Keratinocyte (primary cell): ENCODE measurements around the gene RBMX. TPM values are rescaled to one million over a fixed set of nuclear protein-coding genes. Genes with fewer than 3 reads are reported as not detected.
"Not testable (repeated sequence)": the region's sequence is repeated elsewhere in the genome, so short reads cannot be mapped to it uniquely, and the experiment has no call there.

Experiments used
- DNase-seq: peaks from one replicate; pipeline ENCODE4 v3.0.0-alpha.2; 2011; ENCODE audit warnings: low read depth, missing footprints, low spot score
- FAIRE-seq: peaks from 2 replicates; lab custom pipeline; 2011; peaks lifted over from hg19 to GRCh38; lab: Jason Lieb, UNC
- H2AFZ ChIP-seq: 2 replicates; pipeline ENCODE4 v1.6.0; 2012; ENCODE audit warnings: low read length, control low read depth, inconsistent platforms; ENCODE audit not compliant: control insufficient read depth
- H3K27ac ChIP-seq: 2 replicates; pipeline ENCODE4 v1.5.1; 2011; ENCODE audit warnings: low read length; ENCODE audit not compliant: control insufficient read depth, insufficient read depth
- H3K27me3 ChIP-seq: 3 replicates; pipeline ENCODE4 v1.6.0; 2011; ENCODE audit warnings: low read length; ENCODE audit not compliant: control insufficient read depth, insufficient read depth; ENCODE audit errors: extremely low read depth
- H3K36me3 ChIP-seq, 2 experiments: 2 replicates in 1 of 2; 3 replicates in 1 of 2; pipeline ENCODE4 v1.5.1; 2011; ENCODE audit warnings: low read length in 2 of 2, mild to moderate bottlenecking in 1 of 2; ENCODE audit not compliant: control insufficient read depth in 2 of 2, insufficient read depth in 2 of 2; ENCODE audit errors: extremely low read depth in 1 of 2
- H3K4me1 ChIP-seq: 3 replicates; pipeline ENCODE4 v1.5.1; 2011; ENCODE audit warnings: low read length; ENCODE audit not compliant: control insufficient read depth, insufficient read depth; ENCODE audit errors: extremely low read depth
- H3K4me2 ChIP-seq: 3 replicates; pipeline ENCODE4 v1.6.0; 2011; ENCODE audit warnings: low read depth, low read length; ENCODE audit not compliant: control insufficient read depth, insufficient read depth; ENCODE audit errors: extremely low read depth
- H3K4me3 ChIP-seq, 3 experiments: fragments of 200-600 bp in 1 of 3; sonication (generic) in 1 of 3; 2 replicates in 2 of 3; 3 replicates in 1 of 3; pipeline ENCODE4 v1.5.1; 2011 to 2016; ENCODE audit warnings: low read length in 3 of 3, mild to moderate bottlenecking in 3 of 3, control low read depth in 2 of 3, inconsistent platforms in 1 of 3, low read depth in 1 of 3, mixed read lengths in 1 of 3, mixed run types in 1 of 3, moderate library complexity in 1 of 3; ENCODE audit not compliant: control insufficient read depth in 2 of 3, insufficient read depth in 2 of 3; ENCODE audit errors: extremely low read depth in 1 of 3
- H3K79me2 ChIP-seq: 2 replicates; pipeline ENCODE4 v1.6.0; 2012; ENCODE audit warnings: low read length; ENCODE audit not compliant: control insufficient read depth, insufficient read depth
- H3K9ac ChIP-seq: 3 replicates; pipeline ENCODE4 v1.6.0; 2011; ENCODE audit warnings: low read length; ENCODE audit not compliant: control insufficient read depth, insufficient read depth; ENCODE audit errors: extremely low read depth
- H3K9me1 ChIP-seq: 3 replicates; pipeline ENCODE4 v1.6.0; 2011; ENCODE audit warnings: low read length; ENCODE audit not compliant: control insufficient read depth, insufficient read depth; ENCODE audit errors: extremely low read depth
- H3K9me3 ChIP-seq: 2 replicates; pipeline ENCODE4 v1.5.1; 2012; ENCODE audit warnings: low read depth, low read length; ENCODE audit not compliant: control insufficient read depth
- H4K20me1 ChIP-seq: 3 replicates; pipeline ENCODE4 v1.6.0; 2011; ENCODE audit warnings: low read length; ENCODE audit not compliant: control insufficient read depth, insufficient read depth; ENCODE audit errors: extremely low read depth
- CTCF ChIP-seq, 3 experiments: IDR thresholded peaks in 1 of 3; conservative IDR thresholded peaks in 1 of 3; optimal IDR thresholded peaks in 1 of 3; 2 replicates in 2 of 3; 3 replicates in 1 of 3; pipeline versions ENCODE3 to v1.5.1; 2011; ENCODE audit warnings: low read length in 3 of 3, mild to moderate bottlenecking in 3 of 3, moderate library complexity in 2 of 3, control low read depth in 1 of 3, inconsistent platforms in 1 of 3; ENCODE audit not compliant: insufficient read depth in 2 of 3; ENCODE audit errors: extremely low read depth in 1 of 3
- EZH2 ChIP-seq: IDR thresholded peaks from one replicate; pipeline ENCODE4 v1.6.1; 2012; ENCODE audit warnings: inconsistent platforms, mild to moderate bottlenecking, low read length, moderate library complexity
- dilution Hi-C: fragments of 300-500 bp; cut with MboI; formaldehyde crosslinking; loops from one replicate; pipeline ENCODE4 v1.7.0; 2020; ENCODE audit warnings: low sequenced_read_pairs; ENCODE audit not compliant: extremely low pct_ligation_motif_present
- polyA plus RNA-seq, 5 experiments: library from polyadenylated mRNA; depleted of rRNA in 3 of 5; stranded (reverse) in 3 of 5; stranded (forward) in 1 of 5; unstranded in 1 of 5; fragments of >200 nt; gene quantifications; 1 replicate in 1 of 5; 2 replicates in 3 of 5; 3 replicates in 1 of 5; pipeline versions ENCODE4 v1.2.1 to v1.2.3, GENCODE V29; 2011 to 2012; ENCODE audit warnings: missing spikeins in 2 of 5, low read depth in 1 of 5, low replicate concordance in 1 of 5

Gene RBMX
- polyA plus RNA-seq, 1 donor (not counting 4 experiments of a cell fraction or from before 2014, with no cell fraction given): 151 TPM

GRCh38 chrX:136907621-136908020 is 27.1 kb upstream of the RBMX start:
- no peak overlapping the region for H3K4me2 ChIP-seq
- H3K9ac ChIP-seq: no peak overlapping the region
- peaks cover 2% of the 10 kb centered on the region for H3K9me3 ChIP-seq
- TF ChIP-seq EZH2 (no peak), CTCF (optimal IDR thresholded peaks at IDR 0.05 in 1 of 3, IDR thresholded peaks at IDR 0.05 in 1 of 3, conservative IDR thresholded peaks at IDR 0.05 in 1 of 3; ENCODE audit: extremely low read depth in 1 of 3, insufficient read depth in 2 of 3, low read length in 3 of 3) (no peak)
- dilution Hi-C loops: no loop called here
- no peak for FAIRE-seq
- H3K4me1 ChIP-seq: peaks cover 11% of the 10 kb centered on the region
- no peak overlapping the region for H3K4me3 ChIP-seq
- DNase-seq: no peak
- no peaks in the 10 kb centered on the region for H3K36me3 ChIP-seq
- H3K79me2 ChIP-seq: no peaks in the 10 kb centered on the region
- H3K27ac ChIP-seq: no peak overlapping the region
- H3K27me3 ChIP-seq: no peaks in the 10 kb centered on the region
- H2AFZ ChIP-seq: no peak overlapping the region
- no peaks in the 10 kb centered on the region for H3K9me1 ChIP-seq
- no peaks in the 10 kb centered on the region for H4K20me1 ChIP-seq

- Histone ChIP-seq H3K4me2 (no peak overlapping the region), H2AFZ (no peak overlapping the region), H3K4me1 (peaks cover 11% of the 10 kb centered on the region), H3K9ac (no peak overlapping the region), H3K79me2 (no peaks in the 10 kb centered on the region), H3K9me1 (no peaks in the 10 kb centered on the region), H4K20me1 (no peaks in the 10 kb centered on the region), H3K4me3 (no peak overlapping the region), H3K27ac (no peak overlapping the region), H3K9me3 (peaks cover 2% of the 10 kb centered on the region), H3K36me3 (no peaks in the 10 kb centered on the region), H3K27me3 (no peaks in the 10 kb centered on the region)
- TF ChIP-seq CTCF (optimal IDR thresholded peaks at IDR 0.05 in 1 of 3, IDR thresholded peaks at IDR 0.05 in 1 of 3, conservative IDR thresholded peaks at IDR 0.05 in 1 of 3; ENCODE audit: extremely low read depth in 1 of 3, insufficient read depth in 2 of 3, low read length in 3 of 3) (no peak), EZH2 (no peak)
- dilution Hi-C loops: no loop called here
- DNase-seq (no peak), FAIRE-seq (no peak)
Measured at GRCh38 chrX:136906921-136907510, 26.5 kb upstream of the RBMX start.

GRCh38 chrX:136904067-136904466 is 23.5 kb upstream of the RBMX start:
- H3K9me1 ChIP-seq, H3K4me2 ChIP-seq, H3K27ac ChIP-seq, H3K36me3 ChIP-seq, H2AFZ ChIP-seq, H3K27me3 ChIP-seq, H3K9me3 ChIP-seq, FAIRE-seq, DNase-seq, H3K4me1 ChIP-seq, H4K20me1 ChIP-seq, H3K79me2 ChIP-seq, H3K9ac ChIP-seq, dilution Hi-C loops, H3K4me3 ChIP-seq: not testable (repeated sequence)

GRCh38 chrX:136900071-136900470 is 19.5 kb upstream of the RBMX start:
- dilution Hi-C loops, H3K4me3 ChIP-seq, FAIRE-seq, H2AFZ ChIP-seq, H3K79me2 ChIP-seq, H3K9me1 ChIP-seq, H3K27me3 ChIP-seq, DNase-seq, H4K20me1 ChIP-seq, H3K9ac ChIP-seq, H3K4me2 ChIP-seq, H3K9me3 ChIP-seq, H3K36me3 ChIP-seq, H3K27ac ChIP-seq, H3K4me1 ChIP-seq: not testable (repeated sequence)
